ENCODE data around the gene MAN1A2.

GRCh38 chr1:117318426-117318825 lies 48.8 kb upstream of the MAN1A2 start:
- no peak for TF ChIP-seq EZH2 (IDR thresholded peaks at IDR 0.05; ENCODE audit: insufficient read depth, poor library complexity, severe bottlenecking)
- TF ChIP-seq EZH2phosphoT487 (IDR thresholded peaks at IDR 0.05; ENCODE audit: insufficient read depth, low read depth): no peak
